Activated CD4-positive, alpha-beta T cell treated with anti-CD3 and anti-CD28 coated beads, Interleukin-2, Interleukin-4, amounts not matched to agents 100 ng/mL and 50 ng/mL, durations not matched to agents 16 hours and 8 hours (primary cell): ENCODE measurements around the gene HSPA1A.

ENCODE experiments used
- DNase-seq: peaks from one replicate; pipeline ENCODE4 v3.0.0-alpha.2; 2020; ENCODE audit warnings: low spot score

Gene HSPA1A

DNA sequence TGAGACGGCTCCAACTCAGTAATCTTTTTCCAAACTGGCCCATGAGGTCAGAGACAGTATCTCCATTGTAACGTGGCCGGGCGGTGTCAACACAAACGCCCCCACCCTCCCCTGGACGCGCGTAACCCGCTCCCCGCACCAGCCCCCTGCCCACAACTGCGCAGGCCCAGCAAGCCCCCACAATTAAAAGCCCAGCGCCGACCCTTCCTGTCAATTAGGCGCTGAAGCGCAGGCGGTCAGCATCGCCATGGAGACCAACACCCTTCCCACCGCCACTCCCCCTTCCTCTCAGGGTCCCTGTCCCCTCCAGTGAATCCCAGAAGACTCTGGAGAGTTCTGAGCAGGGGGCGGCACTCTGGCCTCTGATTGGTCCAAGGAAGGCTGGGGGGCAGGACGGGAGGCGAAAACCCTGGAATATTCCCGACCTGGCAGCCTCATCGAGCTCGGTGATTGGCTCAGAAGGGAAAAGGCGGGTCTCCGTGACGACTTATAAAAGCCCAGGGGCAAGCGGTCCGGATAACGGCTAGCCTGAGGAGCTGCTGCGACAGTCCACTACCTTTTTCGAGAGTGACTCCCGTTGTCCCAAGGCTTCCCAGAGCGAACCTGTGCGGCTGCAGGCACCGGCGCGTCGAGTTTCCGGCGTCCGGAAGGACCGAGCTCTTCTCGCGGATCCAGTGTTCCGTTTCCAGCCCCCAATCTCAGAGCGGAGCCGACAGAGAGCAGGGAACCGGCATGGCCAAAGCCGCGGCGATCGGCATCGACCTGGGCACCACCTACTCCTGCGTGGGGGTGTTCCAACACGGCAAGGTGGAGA, at the start of gene HSPA1A, which contains the start of gene HSPA1L:
TSS of gene HSPA1A (plus strand) at position 519 of the 814 bp plus-strand sequence. CDS start at position 733, 214 bp downstream.
TSS of gene HSPA1L (minus strand) at position 259 of the 814 bp plus-strand sequence. CDS start 3,311 bp downstream, outside the sequence.
- peak; percentile 92 for DNase-seq

GRCh38 chr6:31765559-31765909, 49.8 kb upstream of the HSPA1A start:
- no peak for DNase-seq

DNA sequence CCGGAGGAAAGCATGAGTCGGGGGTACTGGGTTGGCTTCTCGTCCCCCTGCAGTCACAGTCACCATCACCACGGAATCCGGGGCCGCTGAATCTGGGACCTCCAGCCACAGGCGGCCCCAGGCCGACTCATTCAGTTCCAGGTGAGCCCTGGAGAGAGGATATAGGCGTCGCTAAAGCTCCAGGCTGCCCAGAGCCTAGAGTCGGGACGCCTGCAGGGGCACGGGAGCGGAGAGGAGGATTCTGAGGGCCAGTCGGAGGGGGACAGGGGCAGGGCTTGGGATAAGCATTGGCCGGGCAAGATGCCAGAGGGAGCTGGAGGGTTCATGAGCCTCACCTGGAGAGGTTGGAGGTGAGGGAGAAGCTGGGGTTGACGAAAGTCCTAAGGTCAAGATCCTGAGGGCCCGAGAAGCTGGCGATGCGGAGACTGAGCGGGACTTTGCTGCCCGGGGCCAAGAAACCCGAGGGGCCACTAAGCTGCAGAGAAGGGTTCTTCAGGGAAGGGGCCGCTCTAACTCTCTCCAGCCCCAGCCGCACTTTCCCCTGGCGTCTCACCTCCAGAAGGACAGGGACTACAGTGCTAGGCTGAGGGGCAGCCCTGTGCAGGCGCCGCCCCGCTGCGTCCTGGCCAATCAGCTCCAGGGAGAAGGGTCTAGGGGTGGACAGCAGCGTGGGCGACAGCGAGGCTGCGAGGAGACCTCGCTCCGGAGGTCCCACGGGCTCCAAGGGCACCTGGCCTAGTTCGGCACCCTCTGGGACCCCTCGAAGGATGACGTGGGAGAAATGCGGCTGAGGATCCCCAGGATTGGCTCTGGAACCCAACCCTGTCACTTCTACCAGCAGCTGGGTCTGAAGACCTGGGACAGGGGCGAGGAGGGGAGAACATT, 49.2 kb upstream of the HSPA1A start:
- no peak for DNase-seq

- DNase-seq: no peak
Observed at GRCh38 chr6:31767096-31767645, 48.2 kb upstream of the HSPA1A start.

GRCh38 chr6:31768363-31769257, 46.7 kb upstream of the HSPA1A start:
- DNase-seq: no peak

DNA sequence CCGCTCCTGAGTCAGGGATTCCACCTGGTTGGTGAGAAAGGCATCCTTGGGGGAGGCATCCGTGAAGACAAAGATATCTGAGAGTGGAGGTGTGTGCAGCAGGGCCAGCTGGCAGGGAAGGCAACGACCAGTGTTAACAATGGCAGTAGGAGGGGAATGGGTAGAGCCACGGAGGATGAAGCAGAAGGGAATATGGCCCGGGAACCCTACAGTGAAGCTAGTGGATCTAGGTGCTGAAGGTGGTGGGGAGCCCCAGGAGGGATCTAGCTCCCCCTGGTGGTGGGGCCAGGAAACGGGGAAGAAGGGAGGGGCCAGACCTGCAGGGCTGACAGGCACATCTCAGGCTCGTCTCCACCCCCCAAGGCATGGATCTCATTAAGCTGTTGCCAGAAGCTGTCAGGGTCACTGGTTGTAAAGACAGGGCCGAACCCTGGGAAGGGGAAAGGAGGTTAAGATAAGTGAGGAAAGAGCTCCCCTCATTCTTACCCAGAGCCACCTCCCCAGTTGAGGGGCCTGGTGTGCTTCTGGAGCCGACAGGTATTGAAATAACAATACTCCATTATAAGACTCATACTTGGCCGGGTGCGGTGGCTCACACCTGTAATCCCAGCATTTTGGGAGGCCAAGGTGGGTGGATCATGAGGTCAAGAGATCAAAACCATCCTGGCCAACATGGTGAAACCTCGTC, 45.5 kb upstream of the HSPA1A start:
- DNase-seq: peak; percentile 89

GRCh38 chr6:31770860-31771259, 44.5 kb upstream of the HSPA1A start:
- no peak for DNase-seq

DNA sequence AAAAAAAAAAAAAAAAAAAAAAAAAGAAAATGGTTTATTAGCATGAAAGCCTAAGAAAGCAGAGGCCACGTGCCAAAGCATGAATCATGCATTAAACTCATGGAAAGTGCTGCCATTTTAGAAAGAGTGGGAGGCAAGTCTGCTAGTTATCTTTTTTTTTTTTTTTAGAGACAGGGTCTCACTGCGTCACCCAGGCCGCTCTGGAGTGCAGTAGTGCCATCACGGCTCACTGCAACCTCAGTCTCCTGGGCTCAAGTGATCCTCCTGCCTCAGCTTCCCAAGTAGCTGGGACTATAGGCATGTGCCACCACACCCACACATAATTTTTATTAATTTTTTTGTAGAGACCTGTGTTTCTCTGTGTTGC, 43.4 kb upstream of the HSPA1A start:
- no peak for DNase-seq

- no peak for DNase-seq
Observed at GRCh38 chr6:31775184-31775583, 40.2 kb upstream of the HSPA1A start.

DNA sequence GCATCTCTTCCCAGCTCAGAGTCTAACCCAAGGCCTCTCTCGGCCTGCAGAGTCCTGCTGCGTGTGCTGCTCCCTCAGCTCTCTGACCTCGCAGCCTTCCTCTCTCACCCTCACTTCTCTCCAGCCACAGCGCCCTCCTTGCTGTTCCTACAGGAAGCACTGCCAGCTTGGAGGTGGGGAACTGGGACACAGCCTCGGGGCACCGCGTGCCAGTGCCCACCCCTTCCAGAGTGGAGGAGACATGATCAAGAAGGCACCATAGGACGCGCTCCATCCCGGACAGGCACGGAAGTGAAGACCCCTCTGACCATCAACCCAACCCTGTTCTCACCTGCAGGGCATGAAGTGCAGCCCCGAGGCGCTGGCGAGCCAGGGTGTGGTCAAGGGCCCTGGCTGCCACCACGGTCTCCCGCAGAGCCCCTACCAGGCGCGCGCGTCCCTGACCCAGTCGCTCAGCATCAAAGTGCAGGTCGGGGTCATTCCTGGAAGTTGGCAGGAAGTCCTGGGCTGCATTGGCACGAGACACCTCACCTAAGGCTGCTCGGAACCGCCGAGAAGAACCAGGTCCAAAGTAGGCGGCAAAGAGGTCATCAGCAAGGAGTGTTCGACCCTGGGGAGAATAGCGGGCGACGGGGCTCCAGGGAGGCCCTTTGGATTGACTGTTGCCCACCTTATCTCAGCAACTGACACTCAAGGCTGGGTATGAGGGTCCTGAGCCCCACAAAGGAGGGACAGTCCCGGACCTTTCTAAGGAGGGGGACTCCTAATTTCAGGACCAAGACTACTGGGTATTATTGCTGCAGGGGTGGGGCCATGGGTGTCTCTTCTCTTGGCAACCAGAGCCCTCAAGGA, 39.5 kb upstream of the HSPA1A start:
- DNase-seq: no peak

DNA sequence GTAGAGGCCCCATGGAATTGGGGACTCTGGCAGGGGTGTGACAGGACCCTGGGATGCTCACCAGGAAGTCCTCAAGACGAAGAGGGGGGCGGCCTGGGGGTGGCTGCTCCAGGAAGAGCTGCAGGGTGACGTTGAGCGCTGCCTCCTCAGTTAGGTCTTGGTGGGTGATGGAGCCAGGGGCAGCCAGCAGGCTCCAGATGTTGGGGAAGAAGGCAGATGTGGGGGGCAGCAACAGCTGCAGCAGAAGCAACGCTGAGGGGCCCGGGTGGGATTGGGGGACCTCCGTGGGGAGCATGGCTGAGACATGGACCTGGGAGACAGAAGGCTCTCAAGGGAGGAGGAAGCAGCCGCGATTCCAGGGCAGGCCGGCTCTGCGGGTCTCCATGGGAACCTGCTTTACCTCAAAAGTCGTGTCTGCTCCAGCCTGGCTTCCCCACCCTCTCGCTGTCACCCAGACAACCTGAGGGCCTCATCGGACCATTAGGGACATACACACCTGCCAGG, 38.8 kb upstream of the HSPA1A start:
- DNase-seq: peak; percentile 11

DNA sequence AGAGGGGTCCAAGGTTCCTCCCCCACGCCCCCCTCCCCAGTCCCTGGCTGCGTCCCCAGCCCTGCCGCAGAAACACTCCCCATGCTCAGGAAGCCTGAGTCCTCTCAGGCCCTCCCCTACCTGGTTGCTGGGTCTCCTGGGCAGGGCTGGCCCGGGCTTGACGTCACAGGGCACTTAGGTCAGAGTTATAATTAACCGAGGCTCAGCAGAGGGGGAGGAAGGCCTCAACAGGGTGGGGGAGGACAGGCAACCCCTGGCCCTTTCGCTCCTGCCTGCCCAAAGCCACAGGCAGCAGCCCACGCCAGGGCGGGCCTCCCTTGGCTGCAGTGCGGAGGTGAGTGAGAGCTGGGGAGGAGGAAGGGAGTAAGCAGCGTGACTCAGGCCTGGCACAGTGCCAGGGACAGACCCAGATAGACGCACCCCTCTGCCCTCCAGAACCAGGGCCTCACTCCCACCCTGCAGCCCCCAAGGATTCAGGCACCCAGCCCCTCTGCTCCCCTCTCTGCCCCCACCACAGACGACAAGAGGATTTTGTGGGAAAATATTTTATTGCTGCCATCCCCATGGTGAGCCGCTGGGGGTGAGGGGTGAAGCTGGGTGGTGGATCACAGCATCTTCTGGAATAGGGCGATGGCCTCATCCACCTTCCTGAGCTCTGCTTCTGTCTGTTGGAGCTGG, 38.2 kb upstream of the HSPA1A start, which contains the start of gene VWA7:
TSS of gene VWA7 (minus strand) at position 340 of the 678 bp plus-strand sequence. CDS start 549 bp downstream, outside the sequence.
- peak; percentile 69 for DNase-seq

- no peak for DNase-seq
Observed at GRCh38 chr6:31777667-31778050, 37.7 kb upstream of the HSPA1A start.

DNA sequence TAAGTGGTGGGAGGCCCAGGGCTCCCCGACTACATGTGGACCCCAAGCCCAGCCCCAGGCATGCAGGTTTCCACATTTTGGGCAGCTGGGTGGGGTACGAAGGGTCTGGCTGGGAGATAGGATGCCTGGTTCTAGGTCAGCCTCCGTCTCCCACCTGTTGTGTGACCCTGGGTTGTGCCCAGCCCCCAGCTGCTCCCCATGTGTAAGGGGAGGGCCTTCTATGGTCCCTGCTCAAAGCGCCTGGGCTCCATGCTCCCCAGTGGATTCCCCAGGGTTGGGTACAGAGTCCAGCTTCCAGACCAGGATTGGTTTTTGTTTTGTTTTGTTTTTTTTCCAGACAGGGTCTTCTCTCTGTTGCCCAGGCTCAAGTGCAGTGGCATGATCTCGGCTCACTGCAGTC, 37.1 kb upstream of the HSPA1A start:
- DNase-seq: no peak

DNA sequence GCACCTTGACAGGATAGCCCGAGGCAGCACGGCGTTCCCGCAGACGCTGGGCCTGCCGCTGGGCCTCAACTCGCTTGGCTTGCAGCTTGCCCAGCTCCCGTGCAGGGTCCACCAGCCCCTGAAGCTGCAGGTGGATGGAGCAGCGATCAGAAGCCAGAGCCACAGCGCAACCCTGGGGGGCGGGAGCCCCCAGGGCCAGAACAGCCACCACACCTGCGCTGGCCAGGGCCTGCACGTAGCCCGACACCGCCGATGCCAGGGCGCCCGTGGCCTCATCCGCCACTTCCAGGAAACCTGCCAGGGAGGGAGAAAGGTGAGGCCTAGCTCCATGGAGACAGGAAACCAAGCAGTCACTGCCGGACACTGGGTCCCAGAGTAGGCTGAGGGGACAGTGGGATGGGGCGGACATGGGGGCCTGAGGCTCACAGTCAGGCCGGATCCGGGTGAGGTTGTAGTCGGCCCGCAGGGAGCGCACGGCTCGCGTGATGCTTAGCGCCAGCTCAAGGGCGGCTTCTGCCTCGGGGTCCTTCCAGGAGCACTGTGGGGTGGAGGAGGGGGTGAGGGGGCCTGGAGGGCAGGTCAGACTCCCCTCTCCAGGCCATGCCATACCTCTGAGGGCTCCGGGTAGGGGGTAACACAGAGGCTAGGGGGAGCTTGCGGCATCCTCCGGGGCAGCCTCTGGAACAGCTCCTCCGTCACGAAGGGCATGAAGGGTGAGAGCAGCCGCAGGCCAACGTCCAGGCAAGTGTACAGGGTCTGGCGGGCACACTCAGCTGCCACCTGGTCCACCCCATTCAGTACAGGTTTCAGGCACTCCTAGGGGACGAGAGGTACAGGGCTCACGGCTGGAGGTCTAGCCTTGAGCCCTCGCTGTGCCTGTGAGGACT, 36.1 kb upstream of the HSPA1A start:
- no peak for DNase-seq

DNA sequence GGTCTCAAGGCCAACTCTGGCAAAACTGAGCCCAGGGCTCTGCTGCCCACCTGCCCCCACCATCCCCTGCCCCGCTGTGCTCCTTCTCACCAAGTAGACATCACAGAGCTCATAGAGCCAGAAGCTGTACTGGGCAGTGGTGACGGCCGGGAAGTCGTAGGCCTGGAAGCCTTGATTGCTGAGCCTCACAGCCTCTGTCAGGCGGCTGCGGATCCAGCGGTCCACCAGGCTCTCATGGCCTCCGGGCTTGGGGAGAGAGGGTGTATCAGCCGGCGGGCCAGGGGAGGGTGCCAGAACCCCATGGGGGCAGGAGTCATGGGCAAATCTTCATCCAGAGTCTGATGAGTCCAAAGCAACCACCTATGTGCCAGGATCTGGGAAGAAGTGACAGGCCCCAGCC, 35.4 kb upstream of the HSPA1A start:
- no peak for DNase-seq

- no peak for DNase-seq
Observed at GRCh38 chr6:31780507-31781243, 34.7 kb upstream of the HSPA1A start.
